ENCODE data around the gene MCTP1.

Gene MCTP1

GRCh38 chr5:94893412-94894135 lies 391.3 kb downstream of the MCTP1 start:
- H3K9me3 ChIP-seq (ENCODE audit: insufficient read depth, low read length) = no peaks in the 10 kb centered on the region
- H3K4me2 ChIP-seq (ENCODE audit: low read length) = no peak overlapping the region
- H3K79me2 ChIP-seq (ENCODE audit: low read length) = no peaks in the 10 kb centered on the region
- no peaks in the 10 kb centered on the region for H3K36me3 ChIP-seq (replicated peaks; ENCODE audit: low read depth, low read length)
- TF ChIP-seq EZH2phosphoT487 (IDR thresholded peaks at IDR 0.05; ENCODE audit: low read depth) (no peak), CTCF (IDR thresholded peaks at IDR 0.05; ENCODE audit: low read depth, low read length) (peak; percentile 48)
- H3K4me1 ChIP-seq (ENCODE audit: low read length) = no peaks in the 10 kb centered on the region
- H2AFZ ChIP-seq (ENCODE audit: low read depth, low read length) = no peak overlapping the region
- no peak overlapping the region for H3K4me3 ChIP-seq (ENCODE audit: low read length)
- H3K27ac ChIP-seq (ENCODE audit: low read length) = no peak overlapping the region
- H4K20me1 ChIP-seq (ENCODE audit: insufficient read depth, low read length) = no peaks in the 10 kb centered on the region
- H3K27me3 ChIP-seq (ENCODE audit: low read depth, low read length) = no peaks in the 10 kb centered on the region
- H3K9ac ChIP-seq (ENCODE audit: low read length) = no peak overlapping the region

- H3K4me2 ChIP-seq (ENCODE audit: low read length) = no peak overlapping the region
- H3K27me3 ChIP-seq (ENCODE audit: low read depth, low read length) = no peaks in the 10 kb centered on the region
- no peak overlapping the region for H3K4me3 ChIP-seq (ENCODE audit: low read length)
- H3K79me2 ChIP-seq (ENCODE audit: low read length) = no peaks in the 10 kb centered on the region
- no peak overlapping the region for H3K27ac ChIP-seq (ENCODE audit: low read length)
- H3K9ac ChIP-seq (ENCODE audit: low read length) = no peak overlapping the region
- H2AFZ ChIP-seq (ENCODE audit: low read depth, low read length) = no peak overlapping the region
- no peak for TF ChIP-seq EZH2phosphoT487 (IDR thresholded peaks at IDR 0.05; ENCODE audit: low read depth)
- TF ChIP-seq CTCF (IDR thresholded peaks at IDR 0.05; ENCODE audit: low read depth, low read length) = no peak
- H4K20me1 ChIP-seq (ENCODE audit: insufficient read depth, low read length) = no peaks in the 10 kb centered on the region
- no peaks in the 10 kb centered on the region for H3K9me3 ChIP-seq (ENCODE audit: insufficient read depth, low read length)
- H3K4me1 ChIP-seq (ENCODE audit: low read length) = no peaks in the 10 kb centered on the region
- no peaks in the 10 kb centered on the region for H3K36me3 ChIP-seq (replicated peaks; ENCODE audit: low read depth, low read length)
Observed at GRCh38 chr5:94891972-94892371, 392.9 kb downstream of the MCTP1 start.

- Histone ChIP-seq H3K27me3 (ENCODE audit: low read depth, low read length) (no peaks in the 10 kb centered on the region), H3K79me2 (ENCODE audit: low read length) (no peaks in the 10 kb centered on the region), H3K4me1 (ENCODE audit: low read length) (no peaks in the 10 kb centered on the region), H3K4me3 (ENCODE audit: low read length) (no peak overlapping the region), H3K4me2 (ENCODE audit: low read length) (no peak overlapping the region), H3K9ac (ENCODE audit: low read length) (no peak overlapping the region), H3K27ac (ENCODE audit: low read length) (no peak overlapping the region), H3K9me3 (ENCODE audit: insufficient read depth, low read length) (no peaks in the 10 kb centered on the region), H2AFZ (ENCODE audit: low read depth, low read length) (no peak overlapping the region), H3K36me3 (replicated peaks; ENCODE audit: low read depth, low read length) (no peaks in the 10 kb centered on the region), H4K20me1 (ENCODE audit: insufficient read depth, low read length) (no peaks in the 10 kb centered on the region)
- TF ChIP-seq EZH2phosphoT487 (IDR thresholded peaks at IDR 0.05; ENCODE audit: low read depth) (no peak), CTCF (IDR thresholded peaks at IDR 0.05; ENCODE audit: low read depth, low read length) (no peak)
Observed at GRCh38 chr5:94891565-94891964, 393.3 kb downstream of the MCTP1 start.

GRCh38 chr5:94890907-94891306 lies 394.0 kb downstream of the MCTP1 start:
- Histone ChIP-seq H3K27me3 (ENCODE audit: low read depth, low read length) (no peaks in the 10 kb centered on the region), H3K36me3 (replicated peaks; ENCODE audit: low read depth, low read length) (no peaks in the 10 kb centered on the region), H3K4me2 (ENCODE audit: low read length) (no peak overlapping the region), H3K4me1 (ENCODE audit: low read length) (no peaks in the 10 kb centered on the region), H4K20me1 (ENCODE audit: insufficient read depth, low read length) (no peaks in the 10 kb centered on the region), H3K27ac (ENCODE audit: low read length) (no peak overlapping the region), H2AFZ (ENCODE audit: low read depth, low read length) (no peak overlapping the region), H3K4me3 (ENCODE audit: low read length) (no peak overlapping the region), H3K79me2 (ENCODE audit: low read length) (no peaks in the 10 kb centered on the region), H3K9ac (ENCODE audit: low read length) (no peak overlapping the region), H3K9me3 (ENCODE audit: insufficient read depth, low read length) (no peaks in the 10 kb centered on the region)
- no peak for TF ChIP-seq EZH2phosphoT487 (IDR thresholded peaks at IDR 0.05; ENCODE audit: low read depth)
- TF ChIP-seq CTCF (IDR thresholded peaks at IDR 0.05; ENCODE audit: low read depth, low read length) = no peak

Measured in OCI-LY3 (cell line).